Measurements from ENCODE around the gene CCL3. TPM values are rescaled to one million over a fixed set of nuclear protein-coding genes. Genes with fewer than 3 reads are reported as not detected.
"Not testable (repeated sequence)": the region's sequence is repeated elsewhere in the genome, so short reads cannot be mapped to it uniquely, and the experiment has no call there.

The CCL3 gene
- polyA plus RNA-seq, 5 donors = 2.4 to 12.1 (median 7.9) TPM

- no peak for DNase-seq
Observed at GRCh38 chr17:36088670-36089338, 1.1 kb downstream of the CCL3 start.

- DNase-seq = not testable (repeated sequence)
Observed at GRCh38 chr17:36087897-36088572, 1.9 kb downstream of the CCL3 start.

- DNase-seq = not testable (repeated sequence)
Observed at GRCh38 chr17:36087471-36087870, 2.5 kb downstream of the CCL3 start.

- no peak for DNase-seq
Observed at GRCh38 chr17:36086791-36087190, 3.2 kb downstream of the CCL3 start.

- peak in 1 of 2 donors; percentile 12 for DNase-seq
Observed at GRCh38 chr17:36085765-36086164, 4.2 kb downstream of the CCL3 start.

- DNase-seq = not testable (repeated sequence)
Observed at GRCh38 chr17:36083691-36084090, 6.3 kb downstream of the CCL3 start.

- DNase-seq = peak in 1 of 2 donors; percentile 5
Observed at GRCh38 chr17:36082482-36083120, 7.3 kb downstream of the CCL3 start.

- DNase-seq = not testable (repeated sequence)
Observed at GRCh38 chr17:36081681-36082471, 8.1 kb downstream of the CCL3 start.

GRCh38 chr17:36074365-36074764 is 15.6 kb downstream of the CCL3 start:
- no peak for DNase-seq

GRCh38 chr17:36072431-36073121 is 17.4 kb downstream of the CCL3 start:
- DNase-seq = no peak

- no peak for DNase-seq
Observed at GRCh38 chr17:36071751-36072150, 18.2 kb downstream of the CCL3 start.

GRCh38 chr17:36070427-36070826 is 19.5 kb downstream of the CCL3 start:
- DNase-seq = no peak

- no peak for DNase-seq
Observed at GRCh38 chr17:36069136-36069535, 20.8 kb downstream of the CCL3 start.

GRCh38 chr17:36068524-36068923 is 21.4 kb downstream of the CCL3 start:
- no peak for DNase-seq

GRCh38 chr17:36066365-36066985 is 23.5 kb downstream of the CCL3 start:
- DNase-seq = no peak

GRCh38 chr17:36063786-36064541 is 26.0 kb downstream of the CCL3 start, which contains the start of gene CCL18:
Gene CCL18 (plus strand): TSS chr17:36064272. CDS start chr17:36064343, 71 bp downstream.
- DNase-seq = no peak

GRCh38 chr17:36060816-36061215 is 29.1 kb downstream of the CCL3 start:
- no peak for DNase-seq

- DNase-seq = no peak
Observed at GRCh38 chr17:36059406-36059805, 30.5 kb downstream of the CCL3 start.

GRCh38 chr17:36057911-36058310 is 32.0 kb downstream of the CCL3 start:
- DNase-seq = no peak

GRCh38 chr17:36055921-36056520 is 33.9 kb downstream of the CCL3 start:
- no peak for DNase-seq
